Neural cell (in vitro differentiated cells): ENCODE results near the gene ARL2.

Experiments used
- EP300 ChIP-seq: fragments of 450-650 bp; conservative IDR thresholded peaks from 2 replicates; pipeline ENCODE4 v1.6.1; 2014; ENCODE audit warnings: antibody characterized with exemption, mild to moderate bottlenecking, moderate library complexity; ENCODE audit not compliant: poor library complexity, severe bottlenecking
- EZH2 ChIP-seq: fragments of 200-600, 300-800 bp; shearing (Covaris generic), sonication (generic); IDR thresholded peaks from 2 replicates; pipeline ENCODE4 v1.6.1; 2014; ENCODE audit warnings: antibody characterized with exemption, low read length, borderline replicate concordance, mild to moderate bottlenecking; ENCODE audit not compliant: insufficient read depth, poor library complexity, severe bottlenecking
- MXI1 ChIP-seq: fragments of 450-650 bp; conservative IDR thresholded peaks from 2 replicates; pipeline ENCODE4 v1.6.1; 2014; ENCODE audit warnings: antibody characterized with exemption, mild to moderate bottlenecking; ENCODE audit not compliant: poor library complexity, severe bottlenecking
- POLR2AphosphoS5 ChIP-seq: IDR thresholded peaks from 2 replicates; pipeline ENCODE4 v1.6.1; 2012
- REST ChIP-seq: IDR thresholded peaks from 2 replicates; pipeline ENCODE4 v1.6.1; 2012; ENCODE audit warnings: borderline replicate concordance
- SMC3 ChIP-seq: fragments of 450-650 bp; conservative IDR thresholded peaks from 2 replicates; pipeline ENCODE4 v1.6.1; 2014; ENCODE audit warnings: antibody characterized with exemption, mild to moderate bottlenecking, moderate library complexity; ENCODE audit not compliant: poor library complexity
- TAF1 ChIP-seq: IDR thresholded peaks from 2 replicates; pipeline ENCODE4 v1.6.1; 2012; ENCODE audit warnings: low read depth
- TF ChIP-seq, protein P1 (sequence below): fragments of 450-650 bp; IDR thresholded peaks from 2 replicates; pipeline ENCODE4 v1.5.1; 2014; ENCODE audit warnings: antibody characterized with exemption, mild to moderate bottlenecking, moderate library complexity; ENCODE audit not compliant: poor library complexity, severe bottlenecking

- TF ChIP-seq, protein P1, sequence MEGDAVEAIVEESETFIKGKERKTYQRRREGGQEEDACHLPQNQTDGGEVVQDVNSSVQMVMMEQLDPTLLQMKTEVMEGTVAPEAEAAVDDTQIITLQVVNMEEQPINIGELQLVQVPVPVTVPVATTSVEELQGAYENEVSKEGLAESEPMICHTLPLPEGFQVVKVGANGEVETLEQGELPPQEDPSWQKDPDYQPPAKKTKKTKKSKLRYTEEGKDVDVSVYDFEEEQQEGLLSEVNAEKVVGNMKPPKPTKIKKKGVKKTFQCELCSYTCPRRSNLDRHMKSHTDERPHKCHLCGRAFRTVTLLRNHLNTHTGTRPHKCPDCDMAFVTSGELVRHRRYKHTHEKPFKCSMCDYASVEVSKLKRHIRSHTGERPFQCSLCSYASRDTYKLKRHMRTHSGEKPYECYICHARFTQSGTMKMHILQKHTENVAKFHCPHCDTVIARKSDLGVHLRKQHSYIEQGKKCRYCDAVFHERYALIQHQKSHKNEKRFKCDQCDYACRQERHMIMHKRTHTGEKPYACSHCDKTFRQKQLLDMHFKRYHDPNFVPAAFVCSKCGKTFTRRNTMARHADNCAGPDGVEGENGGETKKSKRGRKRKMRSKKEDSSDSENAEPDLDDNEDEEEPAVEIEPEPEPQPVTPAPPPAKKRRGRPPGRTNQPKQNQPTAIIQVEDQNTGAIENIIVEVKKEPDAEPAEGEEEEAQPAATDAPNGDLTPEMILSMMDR: no peak
- no peak for TF ChIP-seq REST
- TF ChIP-seq MXI1: no peak
- TF ChIP-seq EP300: no peak
- no peak for TF ChIP-seq TAF1
- no peak for TF ChIP-seq EZH2
- no peak for TF ChIP-seq POLR2AphosphoS5
- TF ChIP-seq SMC3: no peak
Observed at GRCh38 chr11:65064847-65065240, 50.9 kb downstream of the ARL2 start.
